Chondrocyte (in vitro differentiated cells): Measurements from ENCODE around the gene CREB3. TPM values are rescaled to one million over a fixed set of nuclear protein-coding genes. Genes with fewer than 3 reads are reported as not detected.

Source experiments
- DNase-seq: peaks from one replicate; pipeline ENCODE4 v3.0.0; 2021; ENCODE audit warnings: mixed read lengths, low spot score
- H3K27ac Mint-ChIP-seq: one replicate; pipeline ENCODE4 v1.8.0; 2021; ENCODE audit warnings: mild to moderate bottlenecking, moderate library complexity, mixed read lengths; ENCODE audit not compliant: unreplicated experiment
- H3K27me3 Mint-ChIP-seq: 2 replicates; pipeline ENCODE4 v1.8.0; 2021; ENCODE audit warnings: low read depth, mixed read lengths
- H3K36me3 Mint-ChIP-seq: 2 replicates; pipeline ENCODE4 v1.8.0; 2021; ENCODE audit warnings: low read depth, mixed read lengths
- H3K4me1 Mint-ChIP-seq: 2 replicates; pipeline ENCODE4 v1.8.0; 2021; ENCODE audit warnings: low read depth, mild to moderate bottlenecking, mixed read lengths
- H3K4me3 Mint-ChIP-seq: one replicate; pipeline ENCODE4 v1.8.0; 2021; ENCODE audit warnings: mild to moderate bottlenecking, moderate library complexity, mixed read lengths; ENCODE audit not compliant: unreplicated experiment
- H3K9me3 Mint-ChIP-seq: 2 replicates; pipeline ENCODE4 v1.8.0; 2021; ENCODE audit warnings: low read depth, mixed read lengths
- long read RNA-seq: library from polyadenylated mRNA; stranded (forward); transcript quantifications from one replicate; pipeline ENCODE4 v2.0.0, GENCODE V29; 2021
- total RNA-seq: library from RNA; stranded (reverse); gene quantifications from 3 replicates; pipeline ENCODE4 v1.2.1, GENCODE V29; 2021
- TF ChIP-seq, protein P1 (sequence below): fragments of 200-600 bp; sonication (generic); IDR thresholded peaks from 2 replicates; pipeline ENCODE4 v1.5.0; 2021; ENCODE audit warnings: antibody characterized with exemption, mild to moderate bottlenecking, moderate library complexity

The CREB3 gene, protein sequence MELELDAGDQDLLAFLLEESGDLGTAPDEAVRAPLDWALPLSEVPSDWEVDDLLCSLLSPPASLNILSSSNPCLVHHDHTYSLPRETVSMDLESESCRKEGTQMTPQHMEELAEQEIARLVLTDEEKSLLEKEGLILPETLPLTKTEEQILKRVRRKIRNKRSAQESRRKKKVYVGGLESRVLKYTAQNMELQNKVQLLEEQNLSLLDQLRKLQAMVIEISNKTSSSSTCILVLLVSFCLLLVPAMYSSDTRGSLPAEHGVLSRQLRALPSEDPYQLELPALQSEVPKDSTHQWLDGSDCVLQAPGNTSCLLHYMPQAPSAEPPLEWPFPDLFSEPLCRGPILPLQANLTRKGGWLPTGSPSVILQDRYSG
- 55.5 to 63.4 TPM (median 56.7 TPM) in 3 replicates for total RNA-seq
- long read RNA-seq, transcript CREB3-201 (9 exons, 1,832 nt) = major isoform, 153 of 164 reads
- long read RNA-seq, partial matches to known transcripts = 4 of 164 reads
- long read RNA-seq, other reads (novel, unspliced or antisense) = 5 of 164 reads

- no peak within 1 kb of the TSS for H3K4me3 Mint-ChIP-seq
- no peaks in the 10 kb centered on the region for H3K27me3 Mint-ChIP-seq
- no peaks in the 10 kb centered on the region for H3K9me3 Mint-ChIP-seq
- TF ChIP-seq, protein P1, sequence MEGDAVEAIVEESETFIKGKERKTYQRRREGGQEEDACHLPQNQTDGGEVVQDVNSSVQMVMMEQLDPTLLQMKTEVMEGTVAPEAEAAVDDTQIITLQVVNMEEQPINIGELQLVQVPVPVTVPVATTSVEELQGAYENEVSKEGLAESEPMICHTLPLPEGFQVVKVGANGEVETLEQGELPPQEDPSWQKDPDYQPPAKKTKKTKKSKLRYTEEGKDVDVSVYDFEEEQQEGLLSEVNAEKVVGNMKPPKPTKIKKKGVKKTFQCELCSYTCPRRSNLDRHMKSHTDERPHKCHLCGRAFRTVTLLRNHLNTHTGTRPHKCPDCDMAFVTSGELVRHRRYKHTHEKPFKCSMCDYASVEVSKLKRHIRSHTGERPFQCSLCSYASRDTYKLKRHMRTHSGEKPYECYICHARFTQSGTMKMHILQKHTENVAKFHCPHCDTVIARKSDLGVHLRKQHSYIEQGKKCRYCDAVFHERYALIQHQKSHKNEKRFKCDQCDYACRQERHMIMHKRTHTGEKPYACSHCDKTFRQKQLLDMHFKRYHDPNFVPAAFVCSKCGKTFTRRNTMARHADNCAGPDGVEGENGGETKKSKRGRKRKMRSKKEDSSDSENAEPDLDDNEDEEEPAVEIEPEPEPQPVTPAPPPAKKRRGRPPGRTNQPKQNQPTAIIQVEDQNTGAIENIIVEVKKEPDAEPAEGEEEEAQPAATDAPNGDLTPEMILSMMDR = peak; percentile 30
- DNase-seq = peak; percentile 99
- H3K27ac Mint-ChIP-seq = peak within 1 kb of the TSS; percentile 98
- H3K36me3 Mint-ChIP-seq = peaks cover 25% of the 10 kb centered on the region
- H3K4me1 Mint-ChIP-seq = peaks cover 37% of the 10 kb centered on the region
Observed at GRCh38 chr9:35732185-35732799, at the start of gene CREB3, which contains the start of gene TLN1. CREB3 (plus strand) TSS chr9:35732666; CDS start chr9:35732773, 107 bp downstream. TLN1 (minus strand) TSS chr9:35732195; CDS start chr9:35725694, 6,501 bp downstream.

- Mint-ChIP-seq H3K9me3 (no peaks in the 10 kb centered on the region), H3K4me3 (no peak overlapping the region), H3K36me3 (peaks cover 43% of the 10 kb centered on the region), H3K4me1 (peaks cover 86% of the 10 kb centered on the region), H3K27me3 (no peaks in the 10 kb centered on the region), H3K27ac (peak overlapping the region; percentile 80)
- no peak for DNase-seq
- TF ChIP-seq, protein P1 = no peak
Observed at GRCh38 chr9:35683323-35683722, 49.1 kb upstream of the CREB3 start.

DNA sequence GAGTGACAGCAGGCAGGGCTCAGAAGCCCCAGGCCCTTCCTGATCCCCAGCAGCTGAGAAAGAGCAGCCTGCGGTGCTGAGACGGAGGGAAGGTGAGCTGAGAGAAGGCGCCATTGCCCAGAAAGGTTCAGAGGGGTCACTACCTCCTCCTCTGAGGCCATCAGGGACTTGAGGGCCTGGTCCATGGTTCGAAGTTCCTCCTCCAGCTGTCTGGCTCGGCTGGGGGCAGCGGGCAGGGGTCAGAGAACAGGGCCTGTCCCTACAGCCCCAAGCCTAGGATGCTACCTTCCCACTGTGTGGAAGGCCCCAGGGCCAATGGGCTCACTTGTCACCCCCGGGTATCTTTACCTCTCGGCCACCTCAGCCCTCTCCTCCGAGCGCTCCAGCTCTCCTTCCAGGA lies 47.5 kb upstream of the CREB3 start:
- Mint-ChIP-seq H3K4me1 (peaks cover 86% of the 10 kb centered on the region), H3K36me3 (peaks cover 48% of the 10 kb centered on the region), H3K27me3 (no peaks in the 10 kb centered on the region), H3K9me3 (no peaks in the 10 kb centered on the region), H3K4me3 (peak overlapping the region; percentile 99), H3K27ac (peak overlapping the region; percentile 69)
- DNase-seq = no peak
- TF ChIP-seq, protein P1 = no peak

DNA sequence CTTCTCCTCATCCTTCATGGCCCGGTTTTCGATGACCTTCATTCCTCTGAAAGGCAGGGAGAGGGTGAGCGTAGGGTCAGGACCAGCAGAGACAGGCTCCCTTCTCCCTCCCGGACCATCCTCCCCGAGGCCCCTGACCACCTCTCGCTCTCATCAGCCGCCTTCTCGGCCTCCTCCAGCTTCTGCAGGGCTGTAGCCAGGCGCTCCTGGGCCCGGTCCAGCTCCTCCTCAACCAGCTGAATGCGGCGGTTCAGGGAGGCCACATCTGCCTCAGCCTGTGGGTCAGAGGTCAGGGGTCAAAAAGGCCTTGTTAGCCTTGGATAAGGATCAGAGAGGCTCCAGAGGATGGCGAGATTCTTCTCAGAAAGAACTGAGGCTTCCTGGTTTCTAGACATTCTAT lies 47.0 kb upstream of the CREB3 start:
- TF ChIP-seq, protein P1 = no peak
- Mint-ChIP-seq H3K4me3 (peak overlapping the region; percentile 99), H3K27ac (peak overlapping the region; percentile 69), H3K4me1 (peaks cover 82% of the 10 kb centered on the region), H3K9me3 (no peaks in the 10 kb centered on the region), H3K36me3 (peaks cover 48% of the 10 kb centered on the region), H3K27me3 (no peaks in the 10 kb centered on the region)
- DNase-seq = no peak
